Left kidney (tissue), 2 donors: ENCODE data around the gene MAP3K20. TPM values are rescaled to one million over a fixed set of nuclear protein-coding genes. Genes with fewer than 3 reads are reported as not detected.
"Not testable (repeated sequence)": the region's sequence is repeated elsewhere in the genome, so short reads cannot be mapped to it uniquely, and the experiment has no call there.

Experiments
- DNase-seq: peaks from one replicate; pipeline ENCODE4 v3.0.0-alpha.2; 2013
- polyA plus RNA-seq: library from polyadenylated mRNA; unstranded; fragments of 120-200 nt; gene quantifications from one replicate; pipeline ENCODE4 v1.2.1, GENCODE V29; 2013; ENCODE audit not compliant: insufficient read length

The MAP3K20 gene
- polyA plus RNA-seq, 1 donor: 29.3 TPM

DNA sequence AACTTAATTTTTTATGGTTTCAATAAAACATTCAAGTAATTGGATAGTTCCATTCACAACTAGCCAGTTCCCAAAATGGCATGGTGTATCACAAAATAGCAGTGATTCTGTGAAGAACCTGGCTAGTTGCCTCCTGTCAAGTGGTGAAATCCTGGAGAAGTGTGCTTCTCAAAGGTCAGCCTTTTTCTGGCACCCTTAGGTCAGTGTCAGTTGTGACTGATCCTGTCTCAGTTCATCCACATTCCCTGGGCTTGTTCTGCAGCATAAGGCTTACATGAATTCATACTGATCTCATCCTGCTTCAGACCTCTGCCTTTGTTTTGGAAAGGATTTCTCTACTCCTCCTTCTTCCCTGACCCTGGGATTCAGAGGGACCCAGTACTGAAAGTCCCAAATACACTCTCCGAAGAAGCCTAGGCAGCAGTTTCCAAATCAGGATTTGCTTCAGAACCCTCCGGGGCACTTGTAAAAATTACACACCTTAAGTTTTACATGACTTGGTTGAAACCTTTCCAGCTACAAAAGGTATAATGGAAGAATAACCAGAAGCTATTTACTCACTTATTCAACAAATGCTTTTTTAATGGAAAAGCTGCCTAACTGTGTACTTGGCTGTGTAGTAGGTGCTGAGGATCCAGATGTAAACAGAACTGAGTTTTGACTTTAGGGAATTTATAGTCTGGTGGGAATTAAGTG, 11.0 kb downstream of the MAP3K20 start:
- DNase-seq: no peak

DNA sequence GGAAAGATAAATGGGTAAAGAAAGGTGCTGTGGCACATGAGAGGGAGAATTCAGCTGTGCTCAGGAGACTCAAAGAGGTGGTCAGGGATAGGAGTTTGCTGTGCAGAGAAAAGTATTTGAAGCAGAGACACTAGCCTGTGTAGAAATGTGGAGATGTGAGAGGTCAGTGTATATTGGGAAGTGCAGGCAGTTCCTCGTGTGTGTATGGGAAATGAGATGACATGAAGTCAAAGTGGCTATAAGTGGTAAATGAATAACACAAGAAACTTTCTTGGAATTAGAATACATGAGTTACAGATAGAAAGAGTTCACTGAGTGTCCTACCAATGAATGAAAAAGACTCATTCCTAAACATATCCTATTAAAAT, 11.6 kb downstream of the MAP3K20 start:
- no peak for DNase-seq

- no peak for DNase-seq
Measured at GRCh38 chr2:173087793-173088496, 12.3 kb downstream of the MAP3K20 start.

GRCh38 chr2:173090276-173090877, 14.7 kb downstream of the MAP3K20 start:
- DNase-seq: no peak

- DNase-seq: no peak
Measured at GRCh38 chr2:173090973-173091660, 15.5 kb downstream of the MAP3K20 start.

- DNase-seq: no peak
Measured at GRCh38 chr2:173091910-173092309, 16.3 kb downstream of the MAP3K20 start.

DNA sequence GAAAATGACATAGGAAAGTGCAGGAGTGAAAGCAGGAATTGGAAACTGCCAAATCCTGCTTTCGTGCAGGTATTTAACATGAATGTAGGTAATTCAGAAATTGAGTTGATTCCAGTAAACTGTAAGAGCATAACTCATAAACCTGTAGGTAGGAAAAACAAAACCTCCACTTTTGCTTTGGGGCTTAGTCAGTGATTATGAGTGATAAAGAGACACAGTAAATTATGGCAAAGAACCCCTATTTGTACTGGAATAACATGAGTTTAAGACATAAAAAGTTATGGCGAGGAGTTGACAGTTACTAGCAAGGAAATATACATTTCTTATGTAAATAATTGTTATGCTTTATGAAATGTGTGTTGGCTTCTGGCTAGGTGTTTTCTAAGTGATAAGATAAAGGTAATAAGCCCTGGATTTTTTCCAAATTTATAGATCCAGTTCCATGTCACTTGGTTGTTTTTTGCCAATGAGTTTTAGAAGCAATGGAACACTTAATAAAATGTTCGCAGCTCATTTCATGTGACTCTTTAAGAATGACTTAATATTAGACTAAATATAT, 17.3 kb downstream of the MAP3K20 start:
- DNase-seq: no peak

- DNase-seq: not testable (repeated sequence)
Measured at GRCh38 chr2:173093617-173094016, 18.0 kb downstream of the MAP3K20 start.

- DNase-seq: no peak
Measured at GRCh38 chr2:173094731-173095130, 19.1 kb downstream of the MAP3K20 start.

DNA sequence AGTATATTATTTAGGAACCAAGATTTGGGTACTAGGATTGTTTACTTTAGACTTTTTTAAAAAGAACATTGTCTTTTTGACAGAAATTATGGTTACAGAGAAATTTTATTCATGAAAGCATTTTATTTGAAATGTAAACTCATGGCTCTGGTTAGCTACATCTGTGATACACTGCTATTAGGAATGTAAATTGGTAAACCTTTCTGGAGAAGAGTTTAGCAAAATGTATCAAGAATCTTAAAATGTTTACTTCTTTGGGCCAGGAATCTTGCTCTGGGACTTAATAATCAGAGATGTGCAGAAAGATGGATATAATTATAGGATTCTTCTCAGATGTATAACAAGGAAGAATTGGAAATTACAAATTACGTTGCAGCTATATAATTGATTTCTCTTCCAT, 19.7 kb downstream of the MAP3K20 start:
- DNase-seq: no peak

DNA sequence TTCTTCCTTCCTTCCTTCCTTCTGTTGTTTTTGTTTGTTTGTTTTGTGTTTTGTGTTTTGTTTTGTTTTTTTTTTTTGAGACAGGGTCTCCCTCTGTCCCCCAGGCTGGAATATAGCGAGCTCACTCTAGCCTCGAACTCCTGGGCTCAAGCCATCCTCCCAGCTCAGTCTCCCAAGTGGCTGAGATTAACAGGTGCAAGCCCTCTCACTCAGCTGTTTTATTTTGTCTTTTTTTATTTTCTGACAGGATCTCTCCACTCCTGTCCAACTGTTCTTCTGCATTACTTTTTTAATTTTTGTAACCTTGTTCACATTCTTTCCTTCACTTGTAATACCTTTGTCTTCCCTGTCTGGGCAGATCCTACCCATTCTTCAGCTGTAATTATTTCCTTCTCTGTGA, 23.6 kb downstream of the MAP3K20 start:
- no peak for DNase-seq

DNA sequence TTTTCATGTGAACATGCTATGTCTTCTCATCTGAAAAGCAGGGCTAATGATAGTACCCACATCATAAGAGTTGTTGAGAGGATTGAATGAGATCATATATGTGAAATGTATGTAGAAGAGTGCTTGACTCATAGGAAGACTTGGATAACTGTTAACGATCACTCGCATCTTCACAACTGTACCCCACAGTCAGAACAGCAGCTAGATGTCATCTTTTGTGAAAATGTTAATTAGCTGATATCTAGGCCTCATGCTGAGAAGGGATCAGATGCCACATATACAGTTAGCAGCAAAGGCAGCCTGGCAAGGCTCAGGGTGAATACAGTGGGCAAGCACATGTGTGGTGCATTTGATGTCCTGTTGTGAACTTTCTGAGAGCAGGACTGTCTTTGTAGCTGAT, 24.2 kb downstream of the MAP3K20 start:
- no peak for DNase-seq

DNA sequence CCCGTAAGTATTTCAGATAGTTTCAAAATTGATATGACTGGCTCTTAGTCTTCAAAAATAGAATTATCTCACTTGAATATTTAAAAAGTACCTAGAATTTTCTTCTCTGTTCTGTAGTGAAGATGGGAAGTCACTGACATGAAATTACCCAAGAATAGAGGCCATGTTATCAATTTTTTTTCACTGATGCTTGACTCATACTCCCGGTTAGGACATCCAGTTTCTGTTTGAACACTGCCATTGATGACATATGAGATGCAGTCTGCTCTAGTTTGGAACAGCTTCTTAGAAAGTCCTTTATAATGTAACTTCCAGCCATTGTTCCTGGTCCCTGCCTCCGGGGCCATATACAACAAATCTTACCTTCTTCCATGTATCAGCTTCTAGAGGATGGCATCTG, 26.0 kb downstream of the MAP3K20 start:
- DNase-seq: no peak

- no peak for DNase-seq
Measured at GRCh38 chr2:173104156-173104555, 28.5 kb downstream of the MAP3K20 start.

- no peak for DNase-seq
Measured at GRCh38 chr2:173106959-173107628, 31.4 kb downstream of the MAP3K20 start.

GRCh38 chr2:173107629-173108022, 32.0 kb downstream of the MAP3K20 start:
- no peak for DNase-seq

DNA sequence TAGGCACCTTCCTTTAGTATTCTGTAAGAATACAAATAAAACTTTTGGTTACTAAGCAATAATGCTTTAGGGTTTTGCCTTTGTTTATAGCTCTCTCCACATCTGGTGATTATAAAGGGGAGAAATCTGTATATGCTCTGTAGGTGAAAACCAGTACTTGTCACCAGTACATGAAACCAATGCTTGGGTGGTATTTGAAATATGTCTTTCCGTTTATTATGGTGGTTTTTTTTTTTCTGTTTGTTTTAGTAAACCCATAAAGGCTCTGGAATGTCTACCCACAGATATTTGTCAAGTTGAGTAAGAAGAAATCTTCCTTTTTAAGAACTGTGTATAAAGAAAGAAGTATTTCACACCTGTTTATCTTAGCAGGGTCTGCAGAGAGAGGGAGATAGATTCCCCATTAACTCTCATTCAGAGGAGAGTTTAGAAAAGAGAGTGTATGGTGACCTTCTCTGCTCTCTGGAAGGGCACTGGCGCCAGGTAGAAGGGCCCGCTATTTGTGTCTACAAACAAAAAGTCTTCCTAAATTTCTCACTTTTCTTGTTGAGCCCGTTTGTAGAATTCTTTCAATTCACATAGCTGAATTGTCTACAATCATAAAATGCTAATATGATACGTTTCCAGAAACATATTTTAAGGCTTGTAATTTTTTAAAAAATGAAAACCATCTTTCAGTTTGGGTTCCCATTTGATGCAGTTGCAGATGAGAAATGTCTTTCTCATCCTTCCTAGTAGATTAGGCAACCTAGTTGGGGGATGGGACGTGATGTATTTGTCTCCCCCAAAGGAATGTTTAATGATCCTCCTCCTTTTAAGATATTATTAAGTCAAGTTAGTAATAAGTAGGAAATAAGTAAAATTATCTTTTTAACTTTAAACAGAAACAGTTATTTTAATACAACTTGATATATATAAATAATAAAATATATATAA, 33.9 kb downstream of the MAP3K20 start:
- no peak for DNase-seq

DNA sequence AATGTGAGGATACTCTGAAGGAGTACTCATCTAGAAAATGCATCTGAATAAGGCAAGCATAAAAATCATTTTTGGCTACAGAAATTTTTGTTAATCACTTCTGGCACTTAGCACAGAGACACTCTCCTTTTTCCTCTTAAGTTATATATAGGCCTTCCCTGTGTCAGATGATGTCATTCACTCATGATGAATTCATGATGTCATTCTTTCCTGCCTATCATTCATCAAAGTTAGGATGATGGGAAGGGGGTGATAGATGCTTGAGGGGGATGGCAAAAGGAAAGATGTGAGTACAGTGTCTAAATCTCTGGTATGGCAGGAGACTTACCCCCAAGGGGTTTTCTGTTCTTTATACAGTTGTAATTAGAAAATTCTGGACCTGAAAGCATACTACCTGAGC, 42.0 kb downstream of the MAP3K20 start:
- no peak for DNase-seq

- DNase-seq: no peak
Measured at GRCh38 chr2:173118395-173118794, 42.7 kb downstream of the MAP3K20 start.

- DNase-seq: no peak
Measured at GRCh38 chr2:173119069-173119807, 43.6 kb downstream of the MAP3K20 start.
